HG03060 (cell line): ENCODE results near the gene MYLK3.

Experiments used
- ATAC-seq: cut with Tn5 transposase; IDR thresholded peaks from one replicate; pipeline ENCODE4 v1.9.1; 2021; ENCODE audit warnings: low read depth, moderate number of reproducible peaks; ENCODE audit not compliant: unreplicated experiment

MYLK3 gene

GRCh38 chr16:46729326-46729995 lies 18.7 kb downstream of the MYLK3 start:
- no peak for ATAC-seq

- ATAC-seq, result no peak
Observed at GRCh38 chr16:46728806-46729205, 19.3 kb downstream of the MYLK3 start.

- ATAC-seq, result no peak
Observed at GRCh38 chr16:46727630-46728029, 20.5 kb downstream of the MYLK3 start.

- ATAC-seq, result no peak
Observed at GRCh38 chr16:46727184-46727583, 21.0 kb downstream of the MYLK3 start.

- no peak for ATAC-seq
Observed at GRCh38 chr16:46721885-46722284, 26.3 kb downstream of the MYLK3 start.

- no peak for ATAC-seq
Observed at GRCh38 chr16:46720619-46721018, 27.5 kb downstream of the MYLK3 start.

- ATAC-seq, result no peak
Observed at GRCh38 chr16:46719528-46719927, 28.6 kb downstream of the MYLK3 start.

GRCh38 chr16:46718214-46718613 lies 29.9 kb downstream of the MYLK3 start:
- ATAC-seq, result no peak

GRCh38 chr16:46717692-46718091 lies 30.5 kb downstream of the MYLK3 start:
- no peak for ATAC-seq

GRCh38 chr16:46715769-46716305 lies 32.3 kb downstream of the MYLK3 start:
- no peak for ATAC-seq

GRCh38 chr16:46714797-46715591 lies 33.1 kb downstream of the MYLK3 start:
- ATAC-seq, result no peak

GRCh38 chr16:46713634-46714033 lies 34.5 kb downstream of the MYLK3 start:
- no peak for ATAC-seq

- ATAC-seq, result no peak
Observed at GRCh38 chr16:46712911-46713310, 35.2 kb downstream of the MYLK3 start.

GRCh38 chr16:46711106-46712058 lies 36.8 kb downstream of the MYLK3 start:
- ATAC-seq, result no peak

GRCh38 chr16:46709469-46710005 lies 38.6 kb downstream of the MYLK3 start:
- ATAC-seq, result no peak

GRCh38 chr16:46706642-46707041 lies 41.5 kb downstream of the MYLK3 start:
- ATAC-seq, result no peak

GRCh38 chr16:46702030-46702429 lies 46.1 kb downstream of the MYLK3 start:
- ATAC-seq, result no peak

- no peak for ATAC-seq
Observed at GRCh38 chr16:46701615-46702014, 46.5 kb downstream of the MYLK3 start.

- ATAC-seq, result no peak
Observed at GRCh38 chr16:46700048-46700447, 48.1 kb downstream of the MYLK3 start.

- ATAC-seq, result no peak
Observed at GRCh38 chr16:46696957-46697356, 51.2 kb downstream of the MYLK3 start.
